Endothelial cell of umbilical vein (primary cell): ENCODE results near the gene TESMIN. TPM values are rescaled to one million over a fixed set of nuclear protein-coding genes. Genes with fewer than 3 reads are reported as not detected.

Source experiments
- BruUV-seq: library from RNA; stranded (reverse); fragments of 400-500 nt; replicated peaks from 2 replicates; lab custom pipeline; 2021; lab: Mats Ljungman, UMichigan
- CTCF ChIA-PET: fragments of 300-600, 350-600 bp; sonication (Branson Sonifier 250); formaldehyde crosslinking; loops from one replicate; lab custom pipeline; 2021; ENCODE audit warnings: antibody characterized with exemption, inconsistent platforms; lab: Charles Lee
- POLR2A ChIA-PET: fragments of 300-600, 350-600 bp; sonication (Branson Sonifier 250); formaldehyde crosslinking; loops from one replicate; lab custom pipeline; 2021; ENCODE audit warnings: antibody characterized with exemption, inconsistent platforms; lab: Charles Lee
- DNase-seq: peaks from one replicate; pipeline ENCODE4 v3.0.0-alpha.2; 2011; ENCODE audit warnings: low read depth, low spot score
- FAIRE-seq: peaks from 2 replicates; lab custom pipeline; 2011; peaks lifted over from hg19 to GRCh38; lab: Jason Lieb, UNC
- H2AFZ ChIP-seq: 2 replicates; pipeline ENCODE4 v1.6.0; 2012; ENCODE audit warnings: low read depth, low read length, control low read depth, inconsistent platforms
- H3K27ac ChIP-seq: 2 replicates; pipeline ENCODE4 v1.5.1; 2011; ENCODE audit warnings: low read depth, mild to moderate bottlenecking, control low read depth, low read length, moderate library complexity; ENCODE audit not compliant: insufficient read depth
- H3K27me3 ChIP-seq, 2 experiments: 2 replicates each; pipeline versions ENCODE4 v1.6.0 to v1.6.1; 2011; ENCODE audit warnings: low read length in 2 of 2, mixed read lengths in 1 of 2; ENCODE audit not compliant: control insufficient read depth in 2 of 2, insufficient read depth in 2 of 2
- H3K36me3 ChIP-seq, 2 experiments: 2 replicates in 1 of 2; 3 replicates in 1 of 2; pipeline ENCODE4 v1.5.1; 2011; ENCODE audit warnings: low read length in 2 of 2, mild to moderate bottlenecking in 1 of 2, moderate library complexity in 1 of 2; ENCODE audit not compliant: control insufficient read depth in 2 of 2, insufficient read depth in 2 of 2; ENCODE audit errors: extremely low read depth in 1 of 2
- H3K4me1 ChIP-seq: 3 replicates; pipeline ENCODE4 v1.5.1; 2011; ENCODE audit warnings: mild to moderate bottlenecking, low read length; ENCODE audit not compliant: control insufficient read depth, insufficient read depth; ENCODE audit errors: extremely low read depth
- H3K4me2 ChIP-seq: 2 replicates; pipeline ENCODE4 v1.6.1; 2011; ENCODE audit warnings: low read length, control low read depth, mixed read lengths; ENCODE audit not compliant: insufficient read depth
- H3K4me3 ChIP-seq, 3 experiments: fragments of 200-600 bp in 1 of 3; sonication (generic), shearing (Covaris generic) in 1 of 3; replicated peaks in 1 of 3; 2 replicates each; pipeline ENCODE4 v1.5.1; 2011 to 2016; ENCODE audit warnings: control low read depth in 3 of 3, low read length in 3 of 3, mild to moderate bottlenecking in 2 of 3, inconsistent platforms in 1 of 3, low read depth in 1 of 3, moderate library complexity in 1 of 3; ENCODE audit not compliant: insufficient read depth in 1 of 3
- H3K79me2 ChIP-seq: 2 replicates; pipeline ENCODE4 v1.6.0; 2012; ENCODE audit warnings: low read length, inconsistent platforms; ENCODE audit not compliant: control insufficient read depth, insufficient read depth
- H3K9ac ChIP-seq: replicated peaks from 2 replicates; pipeline ENCODE3; 2011; ENCODE audit warnings: low read length, control low read depth; ENCODE audit not compliant: insufficient read depth; ENCODE audit errors: extremely low read depth
- H3K9me1 ChIP-seq: replicated peaks from 3 replicates; pipeline ENCODE4 v1.6.0; 2011; ENCODE audit warnings: mild to moderate bottlenecking, low read length; ENCODE audit not compliant: control insufficient read depth, insufficient read depth; ENCODE audit errors: extremely low read depth
- H3K9me3 ChIP-seq: replicated peaks from 2 replicates; pipeline ENCODE4 v1.5.1; 2012; ENCODE audit warnings: low read length, inconsistent platforms; ENCODE audit not compliant: control insufficient read depth, insufficient read depth
- H4K20me1 ChIP-seq: replicated peaks from 2 replicates; pipeline ENCODE3; 2011; ENCODE audit warnings: mild to moderate bottlenecking, low read length; ENCODE audit not compliant: control insufficient read depth, insufficient read depth; ENCODE audit errors: extremely low read depth
- EZH2 ChIP-seq: IDR thresholded peaks from 2 replicates; pipeline ENCODE4 v1.6.1; 2012; ENCODE audit warnings: borderline replicate concordance, low read depth, mild to moderate bottlenecking, moderate library complexity, low read length, inconsistent platforms; ENCODE audit not compliant: severe bottlenecking
- FOS ChIP-seq: IDR thresholded peaks from 2 replicates; pipeline ENCODE4 v1.6.1; 2011; ENCODE audit warnings: mild to moderate bottlenecking, low read length, moderate library complexity, borderline replicate concordance; ENCODE audit not compliant: insufficient read depth
- GATA2 ChIP-seq: IDR thresholded peaks from 2 replicates; pipeline ENCODE4 v1.7.0; 2011; ENCODE audit warnings: low read depth, mild to moderate bottlenecking, moderate library complexity, mixed read lengths, low read length; ENCODE audit not compliant: insufficient read length, insufficient read depth
- JUN ChIP-seq: IDR thresholded peaks from 2 replicates; pipeline ENCODE4 v1.6.1; 2011; ENCODE audit warnings: borderline replicate concordance, low read depth; ENCODE audit not compliant: insufficient read length, insufficient read depth
- MYC ChIP-seq: IDR thresholded peaks from one replicate; pipeline ENCODE4 v1.6.1; 2011; ENCODE audit warnings: mild to moderate bottlenecking, low read depth, low read length
- POLR2A ChIP-seq: IDR thresholded peaks from 2 replicates; pipeline ENCODE4 v1.6.1; 2012; ENCODE audit warnings: low read depth, mild to moderate bottlenecking, control low read depth, low read length
- POLR2AphosphoS5 ChIP-seq: IDR thresholded peaks from 2 replicates; pipeline ENCODE4 v1.6.1; 2012; ENCODE audit warnings: low read depth, mild to moderate bottlenecking, control low read depth, low read length, moderate library complexity; ENCODE audit not compliant: insufficient read depth
- dilution Hi-C: fragments of 300-500 bp; cut with MboI; formaldehyde crosslinking; loops from one replicate; pipeline ENCODE4 v1.15.0; 2019; ENCODE audit warnings: low sequenced_read_pairs; ENCODE audit not compliant: extremely low pct_ligation_motif_present
- intact Hi-C: fragments of 100-400 bp; cut with micrococcal nuclease; formaldehyde crosslinking; loops from one replicate; pipeline ENCODE4 v1.10.0; 2022
- polyA plus RNA-seq, 4 experiments: library from polyadenylated mRNA; depleted of rRNA in 3 of 4; stranded (reverse) in 3 of 4; unstranded in 1 of 4; fragments of >200 nt; gene quantifications; 2 replicates each; pipeline versions ENCODE4 v1.2.1 to v1.2.3, GENCODE V29; 2011 to 2012; ENCODE audit warnings: missing spikeins in 1 of 4
- total RNA-seq: library from RNA; stranded (reverse); gene quantifications from 2 replicates; pipeline ENCODE4 v1.2.3, GENCODE V29; 2021
- TF ChIP-seq, protein P1 (sequence below): IDR thresholded peaks from 2 replicates; pipeline ENCODE4 v1.6.1; 2011; ENCODE audit not compliant: insufficient read depth, insufficient read length
- TF ChIP-seq, protein P2 (sequence below), 2 donors: IDR thresholded peaks; 1 replicate in 1 of 2; 2 replicates in 1 of 2; pipeline ENCODE4 v1.5.1; 2011; ENCODE audit warnings: low read length in 2 of 2, mild to moderate bottlenecking in 2 of 2, moderate library complexity in 2 of 2, control low read depth in 1 of 2, inconsistent platforms in 1 of 2, low read depth in 1 of 2; ENCODE audit not compliant: insufficient read depth in 1 of 2; ENCODE audit errors: extremely low read depth in 1 of 2

Gene TESMIN
- total and polyA plus RNA-seq, 2 donors (not counting 3 experiments of a cell fraction or from before 2014, with no cell fraction given) = 1.7 to 6.1 TPM

DNA sequence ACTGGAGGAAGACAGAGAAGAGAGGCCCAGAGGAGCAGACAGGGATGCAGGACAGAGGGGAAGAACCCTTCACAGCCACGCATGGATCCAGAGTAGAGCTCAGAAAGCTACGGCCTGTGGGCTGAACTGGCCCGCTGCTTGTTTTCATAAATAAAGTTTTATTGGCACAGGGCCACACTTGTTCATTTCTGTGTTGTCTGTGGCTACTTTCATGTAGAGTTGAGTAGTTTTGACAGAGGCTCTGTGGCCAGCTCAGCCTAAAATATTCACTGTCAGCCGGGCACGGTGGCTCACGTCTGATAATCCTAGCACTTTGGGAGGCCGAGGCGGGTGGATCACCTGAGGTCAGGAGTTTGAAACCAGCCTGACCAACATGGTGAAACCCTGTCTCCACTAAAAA, 93.2 kb downstream of the TESMIN start:
- Histone ChIP-seq H3K9ac (no peak overlapping the region), H3K9me3 (no peaks in the 10 kb centered on the region), H3K79me2 (no peaks in the 10 kb centered on the region), H4K20me1 (no peaks in the 10 kb centered on the region), H3K27ac (no peak overlapping the region), H3K9me1 (no peaks in the 10 kb centered on the region), H3K36me3 (no peaks in the 10 kb centered on the region), H3K4me1 (peaks cover 4% of the 10 kb centered on the region), H3K4me3 (no peak overlapping the region), H2AFZ (no peak overlapping the region), H3K4me2 (no peak overlapping the region), H3K27me3 (peaks cover 0 to 2% of the 10 kb centered on the region in 2 experiments)
- dilution Hi-C loops = no loop called here
- ChIA-PET POLR2A (no interaction called here), CTCF (no interaction called here)
- no TSS peak for BruUV-seq
- intact Hi-C loops = no loop called here
- DNase-seq = no peak
- TF ChIP-seq MYC (no peak), FOS (no peak), POLR2A (no peak), JUN (no peak), EZH2 (no peak), GATA2 (no peak), POLR2AphosphoS5 (no peak)
- TF ChIP-seq, protein P1, sequence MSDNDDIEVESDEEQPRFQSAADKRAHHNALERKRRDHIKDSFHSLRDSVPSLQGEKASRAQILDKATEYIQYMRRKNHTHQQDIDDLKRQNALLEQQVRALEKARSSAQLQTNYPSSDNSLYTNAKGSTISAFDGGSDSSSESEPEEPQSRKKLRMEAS = no peak
- TF ChIP-seq, protein P2, sequence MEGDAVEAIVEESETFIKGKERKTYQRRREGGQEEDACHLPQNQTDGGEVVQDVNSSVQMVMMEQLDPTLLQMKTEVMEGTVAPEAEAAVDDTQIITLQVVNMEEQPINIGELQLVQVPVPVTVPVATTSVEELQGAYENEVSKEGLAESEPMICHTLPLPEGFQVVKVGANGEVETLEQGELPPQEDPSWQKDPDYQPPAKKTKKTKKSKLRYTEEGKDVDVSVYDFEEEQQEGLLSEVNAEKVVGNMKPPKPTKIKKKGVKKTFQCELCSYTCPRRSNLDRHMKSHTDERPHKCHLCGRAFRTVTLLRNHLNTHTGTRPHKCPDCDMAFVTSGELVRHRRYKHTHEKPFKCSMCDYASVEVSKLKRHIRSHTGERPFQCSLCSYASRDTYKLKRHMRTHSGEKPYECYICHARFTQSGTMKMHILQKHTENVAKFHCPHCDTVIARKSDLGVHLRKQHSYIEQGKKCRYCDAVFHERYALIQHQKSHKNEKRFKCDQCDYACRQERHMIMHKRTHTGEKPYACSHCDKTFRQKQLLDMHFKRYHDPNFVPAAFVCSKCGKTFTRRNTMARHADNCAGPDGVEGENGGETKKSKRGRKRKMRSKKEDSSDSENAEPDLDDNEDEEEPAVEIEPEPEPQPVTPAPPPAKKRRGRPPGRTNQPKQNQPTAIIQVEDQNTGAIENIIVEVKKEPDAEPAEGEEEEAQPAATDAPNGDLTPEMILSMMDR (IDR thresholded peaks at IDR 0.05; ENCODE audit: extremely low read depth in 1 of 2, insufficient read depth in 1 of 2, low read depth in 1 of 2, low read length in 2 of 2) = no peak
- FAIRE-seq = peak; percentile 49

Other genes with a start within 250 kb of the TESMIN start
- 6.1 and 9.8 TPM in 2 replicates for gene GAL, start 67.0 kb downstream of the TESMIN start, total RNA-seq
- 1.2 and 2.8 TPM in 2 replicates for gene GAL, start 67.0 kb downstream of the TESMIN start, polyA plus RNA-seq
- 52.1 and 62.1 TPM in 2 replicates for gene CPT1A, start 90.4 kb upstream of the TESMIN start, total RNA-seq
- gene CPT1A, start 90.4 kb upstream of the TESMIN start, polyA plus RNA-seq = 20.1 and 26.3 TPM in 2 replicates
- gene MRPL21, start 152.3 kb upstream of the TESMIN start, total RNA-seq = 52.2 and 65.1 TPM in 2 replicates
- gene MRPL21, start 152.3 kb upstream of the TESMIN start, polyA plus RNA-seq = 65.5 and 69.1 TPM in 2 replicates
- 23.5 and 25.1 TPM in 2 replicates for gene IGHMBP2, start 152.4 kb upstream of the TESMIN start, total RNA-seq
- 10.9 and 12.8 TPM in 2 replicates for gene IGHMBP2, start 152.4 kb upstream of the TESMIN start, polyA plus RNA-seq
- gene MRGPRD, start 229.5 kb upstream of the TESMIN start, total RNA-seq = not detected in 2 replicates
- not detected in 2 replicates for gene MRGPRD, start 229.5 kb upstream of the TESMIN start, polyA plus RNA-seq